GM21528 (cell line): ENCODE measurements around the gene CREBBP.

Experiments used
- ATAC-seq: cut with Tn5 transposase; IDR thresholded peaks from one replicate; pipeline ENCODE4 v1.9.1; 2021; ENCODE audit warnings: mild to moderate bottlenecking, moderate library complexity; ENCODE audit not compliant: unreplicated experiment, low FRiP score

Gene CREBBP

GRCh38 chr16:3690980-3691720, 189.4 kb downstream of the CREBBP start:
- no peak for ATAC-seq

GRCh38 chr16:3690470-3690928, 190.0 kb downstream of the CREBBP start:
- no peak for ATAC-seq

- no peak for ATAC-seq
Observed at GRCh38 chr16:3689731-3690130, 190.8 kb downstream of the CREBBP start.

GRCh38 chr16:3687792-3688191, 192.7 kb downstream of the CREBBP start:
- ATAC-seq, result no peak

GRCh38 chr16:3687021-3687420, 193.5 kb downstream of the CREBBP start:
- ATAC-seq, result no peak

DNA sequence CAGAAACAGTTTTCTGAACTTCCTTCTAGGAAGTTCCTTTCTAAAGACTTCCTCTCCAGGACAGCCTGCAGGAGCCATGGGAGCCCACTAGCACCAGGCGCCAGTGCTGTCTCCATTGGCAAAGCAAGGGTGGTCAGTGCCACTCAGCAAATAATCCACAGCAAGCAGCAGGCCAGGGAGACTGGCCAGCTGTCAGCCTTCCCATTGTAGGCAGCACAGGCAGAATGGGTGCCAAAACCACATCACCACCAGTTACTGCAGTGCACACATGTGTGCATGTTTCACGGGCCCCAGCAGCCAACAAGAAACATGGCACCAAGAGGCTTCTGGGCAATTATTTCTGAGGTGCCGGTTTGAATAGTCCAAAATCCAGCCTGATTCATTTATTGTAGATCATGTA, 199.3 kb downstream of the CREBBP start:
- no peak for ATAC-seq

- no peak for ATAC-seq
Observed at GRCh38 chr16:3677994-3678393, 202.5 kb downstream of the CREBBP start.

DNA sequence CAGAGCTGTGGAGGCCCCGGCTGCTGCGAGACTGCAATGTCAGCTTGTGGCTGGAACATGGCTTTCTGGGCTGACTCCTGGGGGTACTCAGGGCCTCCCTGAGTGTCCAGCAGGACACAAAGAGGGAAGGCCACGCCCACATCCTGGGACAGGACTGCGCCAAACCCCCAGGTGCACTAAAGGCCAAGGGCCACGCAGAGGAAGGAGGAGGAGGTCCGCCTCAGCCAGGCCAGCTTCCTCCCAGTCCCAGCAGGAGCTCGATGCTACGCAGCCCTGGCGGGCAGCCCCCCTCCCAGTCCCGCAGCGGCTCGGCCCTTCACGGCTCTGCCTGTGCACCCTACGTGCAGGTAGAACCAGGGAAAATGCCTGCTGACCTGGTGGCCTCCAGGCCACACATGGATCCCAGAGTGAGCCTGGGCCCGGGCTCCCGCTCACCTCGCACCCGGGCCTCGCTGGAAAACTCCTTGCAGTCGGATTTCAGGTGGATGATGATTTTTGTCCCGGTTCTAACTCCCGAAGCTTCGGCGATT, 204.8 kb downstream of the CREBBP start:
- ATAC-seq, result no peak
